A673 (cell line): Measurements from ENCODE around the gene NGB.

ENCODE experiments used
- CTCF ChIP-seq: fragments of 300-800, 200-600 bp; sonication (generic); conservative IDR thresholded peaks from 2 replicates; pipeline ENCODE4 v1.5.1; 2017; ENCODE audit warnings: low read depth, mild to moderate bottlenecking, antibody characterized with exemption, low read length, moderate library complexity, mixed read lengths
- EZH2 ChIP-seq: fragments of 200-600 bp; sonication (generic); IDR thresholded peaks from 2 replicates; pipeline ENCODE4 v1.6.1; 2017; ENCODE audit warnings: borderline replicate concordance, low read depth, mild to moderate bottlenecking, mixed read lengths, antibody characterized with exemption, low read length; ENCODE audit not compliant: poor library complexity, severe bottlenecking

GRCh38 chr14:77302926-77303325 lies 31.9 kb upstream of the NGB start:
- TF ChIP-seq EZH2 (no peak), CTCF (no peak)
